Activated T-cell treated with anti-CD3 and anti-CD28 coated beads for 48 hours (primary cell): ENCODE measurements around the gene YWHAH.

Experiments used
- DNase-seq: peaks from one replicate; pipeline ENCODE4 v3.0.0-alpha.2; 2020; ENCODE audit warnings: low read depth

Gene YWHAH

GRCh38 chr22:31943978-31944699 is at the start of gene YWHAH:
Gene YWHAH (plus strand): TSS chr22:31944535. CDS start chr22:31944734, 199 bp downstream.
- DNase-seq: peak; percentile 93

DNA sequence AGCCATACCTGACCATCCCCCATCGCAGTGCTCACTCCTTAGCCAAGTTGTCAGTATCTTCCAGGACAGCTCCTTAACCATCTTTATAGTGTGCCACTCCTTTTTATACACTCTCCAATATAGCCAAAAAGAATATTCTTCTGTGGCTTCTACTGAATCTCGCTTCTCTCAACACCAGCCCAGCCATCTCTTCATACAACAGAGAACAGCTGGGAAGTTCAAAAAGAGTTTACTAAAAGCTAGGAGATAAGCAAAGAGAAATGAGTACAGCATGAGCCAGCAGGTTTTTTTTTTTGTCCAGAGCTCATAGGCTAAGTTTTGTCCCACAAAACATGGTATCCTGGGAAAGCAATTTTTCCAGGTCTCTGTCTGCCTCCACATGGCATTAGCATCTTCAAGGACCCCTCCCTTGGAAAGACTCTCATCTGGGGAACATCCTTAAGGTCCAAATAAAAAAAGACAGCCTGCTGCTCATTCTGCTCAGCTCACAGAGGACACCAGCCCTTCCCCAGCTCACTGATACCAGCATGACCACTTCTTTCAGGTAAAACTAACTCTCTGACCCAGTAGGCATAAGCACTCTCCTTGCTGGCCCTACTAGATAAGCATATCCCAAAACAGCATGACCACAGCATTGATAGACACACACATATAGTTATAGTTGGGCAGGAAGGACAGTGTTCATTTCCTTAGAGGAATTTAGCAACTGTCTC is 48.8 kb upstream of the YWHAH start:
- DNase-seq: no peak

- DNase-seq: no peak
Observed at GRCh38 chr22:31896472-31896871, 47.9 kb upstream of the YWHAH start.

DNA sequence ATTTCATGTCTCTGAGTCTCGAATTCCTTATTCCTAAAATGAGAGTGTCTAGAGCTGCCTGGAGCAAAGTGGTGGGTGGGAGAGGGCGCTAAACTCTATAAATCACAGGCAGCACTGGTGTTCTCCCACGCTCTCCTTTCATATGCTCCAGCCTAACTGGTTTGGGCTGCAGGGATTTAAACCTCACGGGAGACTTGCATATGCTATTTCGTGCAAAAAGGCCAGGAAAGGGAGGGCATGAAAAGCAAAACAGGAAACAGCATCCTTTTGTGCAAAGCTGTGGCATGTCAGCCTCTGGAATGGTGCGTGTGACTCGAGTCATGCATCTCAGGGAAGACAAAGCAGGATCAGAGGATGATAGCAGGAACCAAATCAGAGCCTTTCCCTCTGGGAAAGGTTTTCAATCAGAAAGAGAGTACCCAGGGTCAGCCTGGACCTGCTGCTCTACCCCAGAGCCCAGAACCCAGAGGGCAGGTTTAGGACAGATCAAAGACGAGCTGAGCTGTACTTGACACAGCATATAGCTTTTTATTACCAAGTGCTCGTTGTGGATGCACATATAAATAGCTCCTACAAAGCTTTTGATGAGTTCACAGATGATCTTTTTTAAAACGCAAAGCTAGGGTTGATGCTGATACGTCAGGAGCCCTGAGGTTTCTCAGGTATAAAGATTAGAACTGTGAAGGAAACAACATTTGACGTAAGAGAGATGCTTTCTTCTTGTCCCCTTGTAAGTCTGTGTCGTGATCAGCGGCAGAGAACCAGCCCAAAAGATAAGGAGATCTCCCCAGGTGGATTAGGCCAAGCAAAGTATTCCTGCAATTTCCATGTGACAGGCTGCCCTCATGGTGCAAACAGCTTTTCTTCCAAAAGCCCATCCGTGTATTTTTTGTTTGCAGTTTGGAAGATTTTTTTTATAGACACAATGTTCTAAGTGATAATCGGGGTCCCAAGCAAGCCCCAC is 46.2 kb upstream of the YWHAH start:
- no peak for DNase-seq

DNA sequence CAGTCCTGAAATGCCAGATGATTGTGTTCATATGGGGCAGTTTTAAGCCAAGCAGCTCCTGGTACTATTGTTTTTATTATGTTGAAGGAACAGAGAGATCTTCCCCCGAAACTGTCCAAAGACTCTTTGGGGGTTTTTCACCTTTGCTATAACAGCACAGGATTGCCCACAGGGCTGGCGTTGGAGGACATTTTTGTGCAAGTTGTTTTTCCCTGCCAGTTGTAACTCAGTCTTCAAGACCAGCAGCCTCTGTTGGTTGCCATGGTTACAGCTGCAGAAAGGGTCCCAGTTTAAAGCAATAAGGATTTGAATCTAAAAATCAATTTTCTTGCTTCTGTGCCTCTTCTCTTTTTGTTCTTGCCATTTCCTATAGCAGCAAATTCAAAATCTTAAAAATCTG is 45.4 kb upstream of the YWHAH start:
- no peak for DNase-seq

DNA sequence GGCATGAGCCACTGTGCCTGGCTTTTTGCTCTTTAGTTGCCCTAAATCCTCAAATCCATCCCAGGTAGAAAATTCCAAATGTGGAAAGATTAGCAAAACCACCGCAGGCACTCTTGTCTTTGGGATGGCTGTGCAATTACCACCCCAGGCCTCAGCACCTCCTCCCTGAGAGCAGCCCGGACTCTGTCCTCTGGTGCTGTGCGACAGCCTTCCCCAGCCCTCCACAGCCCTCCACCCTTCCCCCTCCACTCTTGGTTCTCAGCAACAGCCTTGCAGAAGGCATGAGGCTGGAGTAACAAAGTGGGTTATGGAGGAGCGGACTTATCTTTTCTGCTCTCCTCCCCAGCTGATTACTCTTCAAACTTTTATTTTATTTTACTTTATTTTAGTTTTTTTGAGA is 44.7 kb upstream of the YWHAH start:
- DNase-seq: no peak

- DNase-seq: no peak
Observed at GRCh38 chr22:31901388-31902137, 42.8 kb upstream of the YWHAH start.

DNA sequence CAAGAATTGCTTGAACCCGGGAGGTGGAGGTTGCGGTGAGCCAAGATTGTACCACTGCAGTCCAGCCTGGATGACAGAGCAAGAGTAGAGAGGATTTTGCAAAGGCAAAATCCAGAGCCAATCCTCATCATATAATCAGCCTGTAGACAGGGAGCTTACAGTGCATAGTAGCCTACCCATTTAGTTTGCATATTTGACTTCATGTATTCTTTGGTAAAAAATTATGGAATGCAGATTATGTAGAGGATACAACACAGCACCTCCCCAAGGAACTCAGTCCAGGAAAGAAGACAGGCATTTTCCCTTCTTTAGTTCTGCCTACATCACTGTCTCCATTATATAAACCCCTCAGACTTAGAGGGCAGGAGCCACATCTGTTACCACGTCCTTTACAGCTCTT is 39.7 kb upstream of the YWHAH start:
- no peak for DNase-seq

GRCh38 chr22:31905356-31905755 is 39.0 kb upstream of the YWHAH start:
- no peak for DNase-seq

DNA sequence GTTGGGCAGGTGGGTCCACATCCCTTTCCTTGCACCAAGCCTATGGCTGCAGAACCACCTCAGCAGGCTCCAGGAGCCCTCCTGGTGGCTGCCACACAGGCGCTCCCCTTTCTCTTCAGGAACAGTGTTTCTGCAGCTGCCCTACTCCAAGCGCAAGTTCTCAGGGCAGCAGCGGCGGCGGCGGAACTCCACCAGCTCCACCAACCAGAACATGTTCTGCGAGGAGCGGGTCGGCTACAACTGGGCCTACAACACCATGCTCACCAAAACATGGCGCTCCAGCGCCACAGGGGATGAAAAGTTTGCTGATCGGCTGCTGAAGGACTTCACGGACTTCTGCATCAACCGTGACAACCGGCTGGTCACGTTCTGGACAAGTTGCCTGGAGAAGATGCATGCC is 38.2 kb upstream of the YWHAH start:
- no peak for DNase-seq

GRCh38 chr22:31906569-31906968 is 37.8 kb upstream of the YWHAH start:
- DNase-seq: no peak

DNA sequence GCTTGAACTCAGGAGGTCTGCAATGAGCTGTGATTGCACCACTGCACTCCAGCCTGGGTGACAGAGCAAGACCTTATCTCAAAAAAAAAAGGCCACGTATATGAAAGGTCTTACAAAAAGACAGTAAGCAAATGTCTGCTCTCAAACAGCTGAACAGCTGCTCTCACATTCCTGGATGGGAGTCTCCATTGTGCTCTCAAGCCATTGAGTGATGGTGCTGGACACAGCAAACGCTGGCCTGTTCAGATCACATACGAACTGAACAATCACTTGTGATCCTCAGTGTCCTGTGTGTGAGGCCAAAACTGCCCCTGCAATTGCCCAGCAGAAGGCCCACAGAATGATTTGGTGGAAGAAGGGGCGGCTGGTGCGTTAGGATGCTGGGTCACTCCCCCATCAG is 34.4 kb upstream of the YWHAH start:
- DNase-seq: no peak

DNA sequence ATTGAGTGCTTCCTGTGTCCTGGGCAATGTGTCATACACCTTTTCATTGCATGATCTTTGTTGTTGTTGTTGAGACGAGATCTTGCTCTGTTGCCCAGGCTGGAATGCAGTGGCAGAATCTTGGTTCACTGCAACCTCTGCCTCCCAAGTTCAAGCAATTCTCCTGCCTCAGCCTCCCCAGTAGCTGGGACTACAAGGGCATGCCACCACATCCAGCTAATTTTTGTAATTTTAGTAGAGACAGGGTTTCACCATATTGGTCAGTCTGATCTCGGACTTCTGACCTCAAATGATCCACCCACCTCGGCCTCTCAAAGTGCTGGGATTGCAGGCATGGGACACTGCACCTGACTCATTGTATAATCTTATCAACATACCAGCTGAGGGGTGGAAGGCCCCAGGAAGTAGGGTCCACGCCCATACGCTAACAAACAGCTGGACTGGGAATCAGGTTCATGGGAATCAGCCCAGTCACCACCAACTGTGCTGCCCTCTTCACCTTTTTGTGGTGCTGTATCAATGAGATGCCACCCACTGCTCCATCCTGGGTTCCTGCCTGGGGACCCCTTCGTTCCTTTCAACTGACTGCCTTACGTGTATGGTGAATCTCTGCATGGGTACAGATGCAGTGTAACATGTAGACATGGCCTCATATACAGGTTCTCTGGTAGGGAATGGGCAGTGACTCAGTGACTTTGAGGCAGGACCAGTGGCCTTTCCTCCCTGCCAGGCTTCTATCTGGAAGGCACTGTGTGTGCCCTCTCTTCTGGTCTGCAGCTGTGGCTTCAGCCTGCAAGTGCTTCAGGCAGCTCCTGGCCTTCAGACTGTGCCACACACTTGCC is 32.5 kb upstream of the YWHAH start:
- DNase-seq: no peak

DNA sequence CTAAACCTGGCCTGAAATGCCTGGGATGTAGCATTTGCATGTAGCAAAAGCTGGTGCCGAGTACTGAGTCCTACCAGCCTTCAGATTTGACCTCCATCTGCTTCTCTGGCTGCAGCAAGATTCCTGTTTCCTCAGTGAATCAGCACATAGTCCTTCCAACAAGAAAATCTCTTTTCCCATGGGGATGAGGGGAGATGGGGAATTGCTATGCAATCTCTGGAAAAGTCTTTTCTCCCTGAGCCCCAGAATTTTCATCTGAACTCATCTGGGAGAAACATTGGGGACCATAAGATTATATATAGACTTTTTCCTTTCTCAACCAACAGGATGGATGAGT is 32.0 kb upstream of the YWHAH start:
- no peak for DNase-seq

DNA sequence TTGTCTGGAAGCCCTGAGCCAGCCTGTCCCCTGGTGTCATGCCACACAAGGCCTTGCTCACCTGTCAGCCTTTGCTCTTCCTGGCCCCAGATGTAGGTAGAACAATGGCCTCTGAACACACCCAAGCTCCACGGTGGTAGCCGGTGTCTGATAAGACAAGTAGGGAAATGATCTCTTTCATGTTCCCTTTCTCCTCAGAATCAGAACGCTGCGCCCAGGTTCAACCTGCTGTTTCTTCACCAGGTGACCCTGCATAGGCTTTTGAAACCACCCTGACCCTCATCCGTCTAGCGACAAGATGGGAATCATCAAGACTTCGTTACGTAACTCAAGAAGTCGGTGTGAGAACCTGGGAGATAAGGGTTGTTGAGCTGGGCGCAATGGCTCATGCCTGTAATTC is 28.7 kb upstream of the YWHAH start:
- DNase-seq: no peak

- no peak for DNase-seq
Observed at GRCh38 chr22:31917227-31917921, 27.0 kb upstream of the YWHAH start.

DNA sequence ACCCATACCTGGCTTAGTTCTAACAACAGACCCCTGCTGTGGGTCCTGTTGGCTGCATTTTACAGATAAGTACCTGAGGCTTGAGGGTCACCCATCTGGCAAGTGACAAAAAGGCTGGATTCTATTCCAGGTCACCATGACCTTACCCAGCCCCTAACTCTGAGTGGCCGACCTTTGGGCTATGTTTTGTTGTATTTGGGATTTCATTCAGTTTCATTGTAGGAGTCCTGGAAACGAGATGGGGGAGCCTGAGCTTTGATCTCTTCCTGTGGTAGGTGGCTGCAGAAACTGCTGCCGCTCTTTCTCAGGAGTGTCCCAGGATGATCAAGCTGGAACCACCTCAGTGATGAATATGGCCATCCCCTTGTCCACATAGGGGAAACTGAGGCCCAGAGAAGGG is 24.6 kb upstream of the YWHAH start:
- DNase-seq: no peak

DNA sequence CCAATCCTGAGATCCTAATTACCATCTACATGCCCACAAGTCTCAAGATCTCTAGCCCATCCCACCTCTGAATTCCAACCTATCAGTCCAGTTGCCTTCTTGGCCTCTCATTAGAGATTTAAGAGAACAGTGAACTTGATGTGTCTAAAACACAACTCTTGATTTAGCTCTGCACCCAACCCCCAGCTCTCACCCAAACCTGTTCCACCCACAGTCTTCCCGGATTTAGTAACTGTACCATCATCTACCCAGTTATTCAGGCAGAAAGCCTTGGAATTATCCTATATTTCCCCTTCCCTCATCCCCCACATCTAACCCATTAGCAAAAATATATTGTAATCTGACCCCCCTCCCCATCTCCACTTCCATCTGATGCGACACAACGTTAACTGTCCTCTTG is 24.0 kb upstream of the YWHAH start:
- DNase-seq: no peak

- no peak for DNase-seq
Observed at GRCh38 chr22:31921106-31921505, 23.2 kb upstream of the YWHAH start.

- DNase-seq: no peak
Observed at GRCh38 chr22:31922534-31922933, 21.8 kb upstream of the YWHAH start.

DNA sequence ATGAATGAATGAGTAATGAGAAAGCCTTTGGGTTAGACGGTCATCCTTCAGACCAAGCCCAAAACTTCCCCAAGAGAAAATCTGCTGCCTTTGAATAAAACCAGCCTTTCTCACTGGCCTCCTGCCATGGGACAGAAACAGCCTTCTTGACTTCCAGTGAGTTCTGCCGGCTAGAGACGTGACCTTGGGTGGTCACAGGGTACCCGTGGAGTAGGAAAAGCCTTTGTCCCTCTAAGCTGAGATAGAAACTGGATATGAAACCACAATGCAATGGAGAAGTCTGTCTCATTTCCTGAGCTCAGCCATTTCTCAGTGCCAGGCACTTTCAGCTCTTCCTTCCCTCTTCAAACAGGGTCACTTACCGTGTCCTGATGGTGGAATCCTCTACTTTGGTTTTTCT is 21.2 kb upstream of the YWHAH start:
- DNase-seq: no peak
